K562 (cell line): ENCODE results near the gene PLS1. TPM values are rescaled to one million over a fixed set of nuclear protein-coding genes. Genes with fewer than 3 reads are reported as not detected.

Source experiments
- BCL6 ChIP-seq: fragments of 250-450 bp; sonication (Bioruptor Pico); IDR thresholded peaks from 2 replicates; pipeline ENCODE4 v1.4.0; 2020
- BMI1 ChIP-seq: fragments of 150-350 bp; IDR thresholded peaks from 2 replicates; pipeline ENCODE4 v1.6.1; 2014; ENCODE audit warnings: low read length
- CGGBP1 ChIP-seq: fragments of 250-450 bp; sonication (Bioruptor Pico); IDR thresholded peaks from 2 replicates; pipeline ENCODE4 v1.9.0; 2021; ENCODE audit warnings: mild to moderate bottlenecking
- DACH1 ChIP-seq: fragments of 450-650 bp; IDR thresholded peaks from 2 replicates; pipeline ENCODE4 v1.6.1; 2018; ENCODE audit not compliant: partially characterized antibody
- E2F1 ChIP-seq: sonication (generic); formaldehyde crosslinking; IDR thresholded peaks from 2 replicates; pipeline ENCODE4 v1.8.1; 2023; ENCODE audit warnings: mild to moderate bottlenecking, missing genetic modification reagents, moderate library complexity
- ELK3 ChIP-seq: fragments of 450-650 bp; formaldehyde crosslinking; IDR thresholded peaks from 2 replicates; pipeline ENCODE4 v1.4.0; 2020; ENCODE audit warnings: mild to moderate bottlenecking
- FOXK2 ChIP-seq, 2 experiments: fragments of 450-650 bp; IDR thresholded peaks in 1 of 2; conservative IDR thresholded peaks in 1 of 2; 2 replicates each; pipeline ENCODE4 v1.6.1; 2016; ENCODE audit warnings: low read depth in 2 of 2, mild to moderate bottlenecking in 1 of 2
- GABPB1 ChIP-seq: sonication (generic); formaldehyde crosslinking; IDR thresholded peaks from 2 replicates; pipeline ENCODE4 v1.8.0; 2022; ENCODE audit warnings: mild to moderate bottlenecking, missing genetic modification reagents
- HMGN3 ChIP-seq: IDR thresholded peaks from 2 replicates; pipeline ENCODE4 v1.6.1; 2011; ENCODE audit warnings: borderline replicate concordance, low read depth, mild to moderate bottlenecking, mixed read lengths, low read length; ENCODE audit not compliant: insufficient read length; ENCODE audit errors: extremely low read depth
- KLF10 ChIP-seq: fragments of 250-450 bp; sonication (Bioruptor Pico); IDR thresholded peaks from 2 replicates; pipeline ENCODE4 v1.6.1; 2021; ENCODE audit warnings: matching md5 sums
- MAFF ChIP-seq: IDR thresholded peaks from 2 replicates; pipeline ENCODE4 v1.6.1; 2012; ENCODE audit warnings: low read length, improper control_type of control experiment
- MBD2 ChIP-seq: sonication (generic); IDR thresholded peaks from 2 replicates; pipeline ENCODE4 v1.6.1; 2016; ENCODE audit warnings: low read depth, borderline replicate concordance
- NFE2L1 ChIP-seq: fragments of 450-650 bp; IDR thresholded peaks from 2 replicates; pipeline ENCODE4 v1.6.1; 2016; ENCODE audit warnings: missing genetic modification characterization, low read depth, mild to moderate bottlenecking, missing compliant biosample characterization, moderate library complexity, borderline replicate concordance
- NFIX ChIP-seq: fragments of 250-450 bp; sonication (Bioruptor Pico); IDR thresholded peaks from 2 replicates; pipeline ENCODE4 v1.4.0; 2020; ENCODE audit warnings: low read depth, mild to moderate bottlenecking, moderate library complexity
- NFRKB ChIP-seq: fragments of 450-650 bp; IDR thresholded peaks from 2 replicates; pipeline ENCODE4 v1.6.1; 2016; ENCODE audit warnings: low read depth
- RBM15 ChIP-seq: fragments of 200-400 bp; formaldehyde crosslinking; IDR thresholded peaks from 2 replicates; pipeline ENCODE4 v1.6.1; 2018; ENCODE audit warnings: mild to moderate bottlenecking, low read length, moderate library complexity; ENCODE audit not compliant: insufficient read depth
- RFX5 ChIP-seq: IDR thresholded peaks from 2 replicates; pipeline ENCODE4 v1.6.1; 2011; ENCODE audit warnings: low read depth, mild to moderate bottlenecking, improper control_type of control experiment, low read length
- SIN3A ChIP-seq, 2 experiments: fragments of 150-350 bp in 1 of 2; IDR thresholded peaks; 2 replicates each; pipeline ENCODE4 v1.6.1; 2011 to 2016; ENCODE audit warnings: borderline replicate concordance in 2 of 2, low read depth in 2 of 2, low read length in 2 of 2, mild to moderate bottlenecking in 2 of 2, moderate library complexity in 2 of 2; ENCODE audit not compliant: control insufficient read depth in 1 of 2
- SRSF7 ChIP-seq: fragments of 200-400 bp; formaldehyde crosslinking; optimal IDR thresholded peaks from 2 replicates; pipeline ENCODE3; 2017; ENCODE audit warnings: mild to moderate bottlenecking, low read depth, low read length
- TAF15 ChIP-seq: fragments of 200-400 bp; formaldehyde crosslinking; IDR thresholded peaks from 2 replicates; pipeline ENCODE4 v1.6.1; 2017; ENCODE audit warnings: mild to moderate bottlenecking, low read depth, low read length, moderate library complexity
- TEAD1 ChIP-seq, 2 experiments: fragments of 450-650 bp in 1 of 2; sonication (generic) in 1 of 2; formaldehyde crosslinking; IDR thresholded peaks; 2 replicates each; pipeline versions ENCODE4 v1.4.0 to v1.8.0; 2020 to 2022; ENCODE audit warnings: mild to moderate bottlenecking in 2 of 2, missing genetic modification reagents in 1 of 2
- USF2 ChIP-seq: sonication (generic); formaldehyde crosslinking; IDR thresholded peaks from 2 replicates; pipeline ENCODE4 v1.5.0; 2020; ENCODE audit warnings: missing genetic modification reagents
- WHSC1 ChIP-seq: IDR thresholded peaks from one replicate; pipeline ENCODE4 v1.6.1; 2012; ENCODE audit warnings: low read length, control low read depth, inconsistent platforms
- ZKSCAN3 ChIP-seq: fragments of 250-450 bp; sonication (Bioruptor Pico); IDR thresholded peaks from 2 replicates; pipeline ENCODE4 v1.4.0; 2020
- ZNF263 ChIP-seq: sonication (generic); formaldehyde crosslinking; IDR thresholded peaks from 2 replicates; pipeline ENCODE4 v1.8.0; 2022; ENCODE audit warnings: mild to moderate bottlenecking, missing genetic modification reagents, borderline replicate concordance
- ZNF764 ChIP-seq: fragments of 250-450 bp; sonication (Bioruptor Pico); IDR thresholded peaks from 2 replicates; pipeline ENCODE4 v1.4.0; 2020; ENCODE audit warnings: low read depth, mild to moderate bottlenecking, moderate library complexity
- polyA plus RNA-seq, 8 experiments: library from polyadenylated mRNA; depleted of rRNA in 4 of 8; stranded (reverse) in 5 of 8; unstranded in 3 of 8; fragments of >200 nt; fragmentation: Nextera tagmentation in 2 of 8; fragmentation: Illumina TruSeq in 1 of 8; extraction: Ambion mirVana in 2 of 8; extraction: Trizol in 1 of 8; gene quantifications; 2 replicates each; pipeline versions ENCODE4 v1.2.1 to v1.2.3, GENCODE V29; 2011 to 2014; ENCODE audit warnings: inconsistent platforms in 1 of 8, missing spikeins in 1 of 8
- total RNA-seq, 7 experiments: library from RNA; depleted of rRNA in 6 of 7; stranded (reverse); fragments of >200 nt in 6 of 7; fragmentation: Illumina TruSeq in 2 of 7; extraction: Trizol in 2 of 7; gene quantifications; 2 replicates each; pipeline versions ENCODE4 v1.2.1 to v1.2.3, GENCODE V29; 2011 to 2021; ENCODE audit warnings: low replicate concordance in 1 of 7

PLS1 gene
- total and polyA plus RNA-seq, 9 of the 15 experiments (the other 6 are each of a cell fraction or from before 2014, with no cell fraction given): 6.1 to 21.3 (median 13.0) TPM

- peak; percentile 98 for TF ChIP-seq HMGN3
- no peak for TF ChIP-seq USF2 (CRISPR knock-in tag)
- TF ChIP-seq WHSC1: no peak
- peak; percentile 67 for TF ChIP-seq MBD2
- TF ChIP-seq NFIX (CRISPR knock-in tag): no peak
- no peak for TF ChIP-seq NFE2L1 (tag)
- peak; percentile 68; the same call in 1 of the 2 replicates for TF ChIP-seq ZNF263 (CRISPR knock-in tag)
- TF ChIP-seq DACH1: no peak
- TF ChIP-seq E2F1 (CRISPR knock-in tag): peak; percentile 82; the same call in 1 of the 2 replicates
- TF ChIP-seq BCL6: no peak
- TF ChIP-seq RFX5: no peak
- TF ChIP-seq ZKSCAN3 (CRISPR knock-in tag): no peak
- peak; percentile 94 for TF ChIP-seq GABPB1
- no peak for TF ChIP-seq KLF10 (CRISPR knock-in tag)
- no peak for TF ChIP-seq BMI1
- no peak for TF ChIP-seq MAFF
- no peak for TF ChIP-seq ZNF764 (CRISPR knock-in tag)
- 0 out of 2 replicates have a peak, but pooled peaks have one; percentile 11 for TF ChIP-seq CGGBP1 (CRISPR knock-in tag)
- TF ChIP-seq FOXK2 (conservative IDR thresholded peaks at IDR 0.05 in 1 of 2, IDR thresholded peaks at IDR 0.05 in 1 of 2; ENCODE audit: low read depth in 2 of 2): peak; percentile 86 to 91
- TF ChIP-seq TAF15: no peak
- peak; percentile 10 to 29; a peak in 2 of 4 replicates for TF ChIP-seq TEAD1 (CRISPR knock-in tag; IDR thresholded peaks at IDR 0.05)
- no peak for TF ChIP-seq SRSF7
- TF ChIP-seq SIN3A (IDR thresholded peaks at IDR 0.05; ENCODE audit: borderline replicate concordance in 2 of 2, control insufficient read depth in 1 of 2, low read depth in 2 of 2, low read length in 2 of 2): peak; percentile 81 to 91; a peak in 3 of 4 replicates
- peak; percentile 76 for TF ChIP-seq NFRKB
- no peak for TF ChIP-seq RBM15
- no peak for TF ChIP-seq ELK3 (CRISPR knock-in tag)
Observed at GRCh38 chr3:142578329-142579223, 17.6 kb upstream of the PLS1 start, which contains the start of gene ATR (continued).
